SK-N-DZ (cell line): ENCODE data around the gene DPP6.

Experiments used
- DNase-seq: peaks from one replicate; pipeline ENCODE4 v3.0.0-alpha.2; 2015; ENCODE audit warnings: low spot score

DPP6 gene

GRCh38 chr7:154450451-154450850 lies 398.3 kb downstream of the DPP6 start:
- DNase-seq, result no peak

GRCh38 chr7:154451480-154452457 lies 399.6 kb downstream of the DPP6 start:
- no peak for DNase-seq

- DNase-seq, result no peak
These were observed 411.6 kb downstream of the DPP6 start for GRCh38 chr7:154463794-154464193.

- no peak for DNase-seq
These were observed 417.5 kb downstream of the DPP6 start for GRCh38 chr7:154469652-154470051.

- DNase-seq, result no peak
These were observed 420.1 kb downstream of the DPP6 start for GRCh38 chr7:154472343-154472742.

- DNase-seq, result no peak
These were observed 421.2 kb downstream of the DPP6 start for GRCh38 chr7:154473360-154473759.

- no peak for DNase-seq
These were observed 422.8 kb downstream of the DPP6 start for GRCh38 chr7:154474903-154475520.

GRCh38 chr7:154475864-154476263 lies 423.7 kb downstream of the DPP6 start:
- DNase-seq, result no peak

GRCh38 chr7:154480817-154481216 lies 428.6 kb downstream of the DPP6 start:
- no peak for DNase-seq

- DNase-seq, result no peak
These were observed 430.7 kb downstream of the DPP6 start for GRCh38 chr7:154482863-154483262.

GRCh38 chr7:154484406-154484805 lies 432.2 kb downstream of the DPP6 start:
- peak; percentile 52 for DNase-seq

GRCh38 chr7:154484943-154485342 lies 432.7 kb downstream of the DPP6 start:
- DNase-seq, result no peak

- no peak for DNase-seq
These were observed 437.7 kb downstream of the DPP6 start for GRCh38 chr7:154489897-154490296.

- no peak for DNase-seq
These were observed 441.4 kb downstream of the DPP6 start for GRCh38 chr7:154493594-154493993.

GRCh38 chr7:154497751-154498150 lies 445.6 kb downstream of the DPP6 start:
- peak; percentile 64 for DNase-seq

- peak; percentile 53 for DNase-seq
These were observed 451.9 kb downstream of the DPP6 start for GRCh38 chr7:154503962-154504550.

GRCh38 chr7:154504918-154505317 lies 452.7 kb downstream of the DPP6 start:
- no peak for DNase-seq

GRCh38 chr7:154505362-154505761 lies 453.2 kb downstream of the DPP6 start:
- no peak for DNase-seq

GRCh38 chr7:154509192-154509591 lies 457.0 kb downstream of the DPP6 start:
- DNase-seq, result no peak

GRCh38 chr7:154512121-154512833 lies 460.1 kb downstream of the DPP6 start:
- no peak for DNase-seq

- no peak for DNase-seq
These were observed 465.6 kb downstream of the DPP6 start for GRCh38 chr7:154517768-154518167.

- peak; percentile 70 for DNase-seq
These were observed 467.0 kb downstream of the DPP6 start for GRCh38 chr7:154519229-154519628.
